Vagina (tissue), 2 donors: Measurements from ENCODE around the gene LRIT1.

Source experiments
- POLR2A ChIP-seq, 2 donors: fragments of 450-650 bp; IDR thresholded peaks; one replicate each; pipeline ENCODE4 v1.6.1; 2017; ENCODE audit warnings: antibody characterized with exemption in 2 of 2, mild to moderate bottlenecking in 2 of 2, moderate library complexity in 2 of 2
- POLR2AphosphoS5 ChIP-seq, 2 donors: sonication (generic); formaldehyde crosslinking; IDR thresholded peaks; one replicate each; pipeline ENCODE4 v1.9.0; 2017; ENCODE audit warnings: antibody characterized with exemption in 2 of 2, mild to moderate bottlenecking in 2 of 2, low read depth in 1 of 2; ENCODE audit not compliant: insufficient read depth in 1 of 2
- TF ChIP-seq, protein P1 (sequence below), 3 experiments: fragments of 450-650 bp in 2 of 3; fragments of 200-600 bp in 1 of 3; sonication (generic) in 1 of 3; IDR thresholded peaks; one replicate each; pipeline ENCODE4 v1.5.1; 2017 to 2019; ENCODE audit warnings: antibody characterized with exemption in 3 of 3, mild to moderate bottlenecking in 2 of 3, moderate library complexity in 2 of 3

DNA sequence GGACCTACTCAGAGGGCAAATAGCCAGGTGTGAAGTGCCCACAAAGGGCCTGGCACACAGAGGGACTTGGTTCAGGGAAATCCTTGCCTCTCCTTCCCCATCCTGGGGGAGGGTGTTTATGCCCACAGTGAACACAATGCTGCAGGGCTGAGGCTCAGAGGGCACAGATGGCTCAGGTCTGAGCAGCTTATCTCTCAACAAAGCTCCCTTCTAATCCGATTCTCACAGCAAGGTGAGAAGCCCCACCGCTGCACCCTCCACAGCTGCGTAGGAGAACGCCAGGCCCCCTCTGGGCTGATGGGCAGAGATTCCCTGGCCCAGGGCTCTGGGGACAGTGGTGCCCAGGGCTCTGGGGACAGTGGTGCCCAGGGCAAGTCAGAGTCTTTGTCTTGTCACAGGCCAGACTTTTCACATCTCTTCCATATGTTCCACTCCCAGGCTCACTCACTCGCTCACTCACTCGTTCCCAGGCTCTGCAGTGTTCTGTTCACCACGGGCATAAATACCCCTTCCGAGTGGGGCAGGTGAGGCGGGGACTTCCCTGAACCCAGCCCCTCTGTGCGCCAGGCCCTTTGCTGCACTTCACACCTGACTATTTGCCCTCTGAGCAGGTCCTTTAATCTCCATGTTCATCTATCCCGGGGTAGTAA is 55.7 kb downstream of the LRIT1 start:
- TF ChIP-seq, protein P1, sequence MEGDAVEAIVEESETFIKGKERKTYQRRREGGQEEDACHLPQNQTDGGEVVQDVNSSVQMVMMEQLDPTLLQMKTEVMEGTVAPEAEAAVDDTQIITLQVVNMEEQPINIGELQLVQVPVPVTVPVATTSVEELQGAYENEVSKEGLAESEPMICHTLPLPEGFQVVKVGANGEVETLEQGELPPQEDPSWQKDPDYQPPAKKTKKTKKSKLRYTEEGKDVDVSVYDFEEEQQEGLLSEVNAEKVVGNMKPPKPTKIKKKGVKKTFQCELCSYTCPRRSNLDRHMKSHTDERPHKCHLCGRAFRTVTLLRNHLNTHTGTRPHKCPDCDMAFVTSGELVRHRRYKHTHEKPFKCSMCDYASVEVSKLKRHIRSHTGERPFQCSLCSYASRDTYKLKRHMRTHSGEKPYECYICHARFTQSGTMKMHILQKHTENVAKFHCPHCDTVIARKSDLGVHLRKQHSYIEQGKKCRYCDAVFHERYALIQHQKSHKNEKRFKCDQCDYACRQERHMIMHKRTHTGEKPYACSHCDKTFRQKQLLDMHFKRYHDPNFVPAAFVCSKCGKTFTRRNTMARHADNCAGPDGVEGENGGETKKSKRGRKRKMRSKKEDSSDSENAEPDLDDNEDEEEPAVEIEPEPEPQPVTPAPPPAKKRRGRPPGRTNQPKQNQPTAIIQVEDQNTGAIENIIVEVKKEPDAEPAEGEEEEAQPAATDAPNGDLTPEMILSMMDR (IDR thresholded peaks at IDR 0.05): no peak
- TF ChIP-seq POLR2A (IDR thresholded peaks at IDR 0.05) (no peak), POLR2AphosphoS5 (IDR thresholded peaks at IDR 0.05; ENCODE audit: insufficient read depth in 1 of 2, low read depth in 1 of 2) (no peak)
